SK-MEL-5 (cell line): ENCODE results near the gene CFDP1. TPM values are rescaled to one million over a fixed set of nuclear protein-coding genes. Genes with fewer than 3 reads are reported as not detected.

ENCODE experiments used
- DNase-seq: peaks from one replicate; pipeline ENCODE4 v3.0.0-alpha.2; 2016; ENCODE audit warnings: low read depth, low spot score
- in situ Hi-C: cut with HindIII; loops from 2 replicates; pipeline ENCODE4 v1.10.0; 2016; ENCODE audit warnings: low sequenced_read_pairs, high pct_unique_total_duplicates, low pct_unique_long_range_greater_than_20kb
- total RNA-seq: library from RNA; depleted of rRNA; stranded (reverse); fragments of >200 nt; shearing (Covaris generic); gene quantifications from 2 replicates; pipeline ENCODE4 v1.2.3, GENCODE V29; 2014

Gene CFDP1
- total RNA-seq, 1 experiment from 2014 or later, result 24.8 TPM

- DNase-seq, result no peak
- in situ Hi-C loops, result no loop called here
Observed at GRCh38 chr16:75423723-75424104, 9.6 kb downstream of the CFDP1 start.

GRCh38 chr16:75421820-75422126 is 11.5 kb downstream of the CFDP1 start:
- DNase-seq, result no peak
- in situ Hi-C loops, result no loop called here

- DNase-seq, result peak; percentile 82
- in situ Hi-C loops, result no loop called here
Observed at GRCh38 chr16:75420987-75421819, 12.1 kb downstream of the CFDP1 start.

- no peak for DNase-seq
- in situ Hi-C loops, result no loop called here
Observed at GRCh38 chr16:75416904-75417565, 16.3 kb downstream of the CFDP1 start.

GRCh38 chr16:75415169-75415905 is 18.0 kb downstream of the CFDP1 start:
- in situ Hi-C loops, result no loop called here
- DNase-seq, result peak; percentile 69

GRCh38 chr16:75413951-75414350 is 19.4 kb downstream of the CFDP1 start:
- DNase-seq, result no peak
- in situ Hi-C loops, result no loop called here

GRCh38 chr16:75406943-75407342 is 26.4 kb downstream of the CFDP1 start:
- no peak for DNase-seq
- in situ Hi-C loops, result no loop called here

- DNase-seq, result peak; percentile 58
- in situ Hi-C loops, result no loop called here
Observed at GRCh38 chr16:75402821-75403475, 30.4 kb downstream of the CFDP1 start.

GRCh38 chr16:75402159-75402820 is 31.0 kb downstream of the CFDP1 start:
- DNase-seq, result no peak
- in situ Hi-C loops, result no loop called here

GRCh38 chr16:75401691-75402090 is 31.6 kb downstream of the CFDP1 start:
- DNase-seq, result no peak
- in situ Hi-C loops, result no loop called here

- in situ Hi-C loops, result no loop called here
- DNase-seq, result no peak
Observed at GRCh38 chr16:75398333-75398732, 35.0 kb downstream of the CFDP1 start.

- no peak for DNase-seq
Observed at GRCh38 chr16:75394941-75395340, 38.4 kb downstream of the CFDP1 start.

GRCh38 chr16:75392906-75393305 is 40.4 kb downstream of the CFDP1 start:
- in situ Hi-C loops, result no loop called here
- no peak for DNase-seq

More at GRCh38 chr16:75394941-75395340, 38.4 kb downstream of the CFDP1 start:
- in situ Hi-C loops, result no loop called here

- DNase-seq, result no peak
- in situ Hi-C loops, result no loop called here
Observed at GRCh38 chr16:75390926-75391653, 42.2 kb downstream of the CFDP1 start.

- in situ Hi-C loops, result no loop called here
- DNase-seq, result no peak
Observed at GRCh38 chr16:75389096-75389690, 44.1 kb downstream of the CFDP1 start.

- in situ Hi-C loops, result no loop called here
- DNase-seq, result no peak
Observed at GRCh38 chr16:75387951-75388350, 45.4 kb downstream of the CFDP1 start.
